GM12891 (cell line): ENCODE data around the gene STRN.

Experiments used
- POLR2A ChIP-seq: IDR thresholded peaks from 2 replicates; pipeline ENCODE4 v1.6.1; 2011; ENCODE audit warnings: low read depth, low read length, control low read depth
- POLR2AphosphoS5 ChIP-seq: IDR thresholded peaks from 2 replicates; pipeline ENCODE4 v1.6.1; 2011; ENCODE audit warnings: low read depth, low read length, control low read depth
- TAF1 ChIP-seq: IDR thresholded peaks from 2 replicates; pipeline ENCODE4 v1.6.1; 2011; ENCODE audit warnings: low read depth, low read length, control low read depth

DNA sequence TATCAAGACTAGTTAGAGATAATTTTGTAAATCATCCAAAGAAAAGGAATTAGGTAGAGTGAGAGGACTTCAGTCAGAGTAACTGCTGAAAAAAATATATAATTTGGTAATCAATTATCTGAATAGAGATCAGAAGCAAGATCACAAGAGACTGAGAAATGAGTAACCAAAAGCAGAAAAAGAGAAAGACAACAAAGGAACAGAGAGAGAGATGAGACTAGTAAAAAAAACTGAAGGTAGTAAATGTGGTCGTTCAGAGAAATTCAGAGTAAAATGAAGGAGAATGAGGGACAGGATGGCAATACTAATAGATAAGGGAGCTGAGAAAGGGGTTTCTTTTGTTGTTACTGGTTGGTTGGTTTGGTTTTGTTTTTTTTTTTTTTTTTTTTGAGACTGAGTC lies 16.5 kb downstream of the STRN start:
- no peak for TF ChIP-seq POLR2A
- no peak for TF ChIP-seq POLR2AphosphoS5
- TF ChIP-seq TAF1 = no peak
